IMR-90 (cell line): Measurements from ENCODE around the gene OPRL1. TPM values are rescaled to one million over a fixed set of nuclear protein-coding genes. Genes with fewer than 3 reads are reported as not detected.

Experiments used
- ATAC-seq: fragments of 200-7000 bp; cut with Tn5 transposase; 2 replicates; pipeline ENCODE4 v1.9.1; 2020; ENCODE audit warnings: low read depth, mild to moderate bottlenecking, moderate library complexity
- BruUV-seq: library from RNA; stranded (reverse); fragments of 400-500 nt; replicated peaks from 2 replicates; lab custom pipeline; 2021; lab: Mats Ljungman, UMichigan
- CTCF ChIA-PET: fragments of 300-600 bp; formaldehyde crosslinking; extraction: SDS; loops from one replicate; lab custom pipeline; 2021; ENCODE audit warnings: antibody characterized with exemption; lab: Yijun Ruan, JAX
- POLR2A ChIA-PET: fragments of 300-600 bp; sonication (Branson Sonifier 250); formaldehyde crosslinking; loops from one replicate; lab custom pipeline; 2022; ENCODE audit warnings: antibody characterized with exemption; ENCODE audit not compliant: unreplicated experiment; lab: Charles Lee
- DNase-seq: peaks from one replicate; pipeline ENCODE4 v3.0.0; 2013
- H2AFZ ChIP-seq: replicated peaks from 2 replicates; pipeline ENCODE3; 2013; ENCODE audit warnings: low read length, mild to moderate bottlenecking; ENCODE audit not compliant: poor library complexity
- H2AK5ac ChIP-seq: 2 replicates; pipeline ENCODE4 v1.6.1; 2013; ENCODE audit warnings: low read depth, low read length, inconsistent platforms
- H2AK9ac ChIP-seq: replicated peaks from 2 replicates; pipeline ENCODE3; 2013; ENCODE audit warnings: mild to moderate bottlenecking, low read depth, low read length, moderate library complexity; ENCODE audit not compliant: poor library complexity
- H2BK120ac ChIP-seq: 2 replicates; pipeline ENCODE4 v1.6.1; 2013; ENCODE audit warnings: low read depth, low read length, inconsistent platforms
- H2BK15ac ChIP-seq: 3 replicates; pipeline ENCODE4 v1.6.1; 2013; ENCODE audit warnings: low read depth, low read length, inconsistent platforms
- H2BK20ac ChIP-seq: 2 replicates; pipeline ENCODE4 v1.6.1; 2013; ENCODE audit warnings: low read depth, mild to moderate bottlenecking, inconsistent platforms, low read length, moderate library complexity
- H2BK5ac ChIP-seq: 2 replicates; pipeline ENCODE4 v1.6.1; 2013; ENCODE audit warnings: mild to moderate bottlenecking, low read depth, low read length, inconsistent platforms; ENCODE audit not compliant: poor library complexity, severe bottlenecking
- H3K14ac ChIP-seq: replicated peaks from 2 replicates; pipeline ENCODE4 v1.6.1; 2013; ENCODE audit warnings: low read depth, low read length, inconsistent platforms
- H3K18ac ChIP-seq: 2 replicates; pipeline ENCODE4 v1.6.1; 2013; ENCODE audit warnings: low read depth, low read length, control low read depth
- H3K23ac ChIP-seq: 2 replicates; pipeline ENCODE4 v1.6.1; 2013; ENCODE audit warnings: low read depth, low read length, inconsistent platforms
- H3K27ac ChIP-seq: 2 replicates; pipeline ENCODE4 v1.5.1; 2013; ENCODE audit warnings: mild to moderate bottlenecking, control low read depth, low read length; ENCODE audit not compliant: insufficient read depth
- H3K27me3 ChIP-seq: 2 replicates; pipeline ENCODE4 v1.6.1; 2013; ENCODE audit warnings: low read length; ENCODE audit not compliant: control insufficient read depth, insufficient read depth
- H3K36me3 ChIP-seq: 2 replicates; pipeline ENCODE4 v1.6.1; 2013; ENCODE audit warnings: low read length, mixed read lengths; ENCODE audit not compliant: control insufficient read depth, insufficient read depth
- H3K4ac ChIP-seq: 2 replicates; pipeline ENCODE4 v1.6.1; 2013; ENCODE audit warnings: low read depth, low read length, inconsistent platforms
- H3K4me1 ChIP-seq: 2 replicates; pipeline ENCODE4 v1.6.1; 2013; ENCODE audit warnings: low read length, mixed read lengths; ENCODE audit not compliant: control insufficient read depth, insufficient read depth
- H3K4me2 ChIP-seq: 2 replicates; pipeline ENCODE4 v1.6.1; 2013; ENCODE audit warnings: low read depth, mild to moderate bottlenecking, control low read depth, low read length, moderate library complexity
- H3K4me3 ChIP-seq: 2 replicates; pipeline ENCODE4 v1.5.1; 2013; ENCODE audit warnings: low read depth, mild to moderate bottlenecking, control low read depth, low read length, moderate library complexity; ENCODE audit not compliant: insufficient read depth
- H3K56ac ChIP-seq: 2 replicates; pipeline ENCODE4 v1.6.1; 2013; ENCODE audit warnings: low read length, inconsistent platforms; ENCODE audit not compliant: insufficient read depth; ENCODE audit errors: extremely low read depth
- H3K79me1 ChIP-seq, 2 experiments: 2 replicates each; pipeline ENCODE4 v1.6.1; 2013; ENCODE audit warnings: low read length in 2 of 2, inconsistent platforms in 1 of 2, low read depth in 1 of 2
- H3K9ac ChIP-seq: 2 replicates; pipeline ENCODE4 v1.6.1; 2013; ENCODE audit warnings: low read depth, low read length, control low read depth
- H3K9me1 ChIP-seq: 2 replicates; pipeline ENCODE4 v1.6.1; 2013; ENCODE audit warnings: low read length, inconsistent platforms; ENCODE audit not compliant: insufficient read depth
- H3K9me3 ChIP-seq: 2 replicates; pipeline ENCODE4 v1.6.1; 2013; ENCODE audit warnings: low read length; ENCODE audit not compliant: control insufficient read depth, insufficient read depth
- H4K20me1 ChIP-seq: 2 replicates; pipeline ENCODE4 v1.6.1; 2013; ENCODE audit warnings: low read length, inconsistent platforms; ENCODE audit not compliant: insufficient read depth
- H4K5ac ChIP-seq: 2 replicates; pipeline ENCODE4 v1.6.1; 2013; ENCODE audit warnings: mild to moderate bottlenecking, low read depth, low read length, control low read depth
- H4K8ac ChIP-seq, 2 experiments: 2 replicates each; pipeline ENCODE4 v1.6.1; 2013; ENCODE audit warnings: low read depth in 2 of 2, low read length in 2 of 2, control low read depth in 1 of 2, inconsistent platforms in 1 of 2
- H4K91ac ChIP-seq: 2 replicates; pipeline ENCODE4 v1.6.1; 2013; ENCODE audit warnings: low read depth, low read length, inconsistent platforms; ENCODE audit not compliant: insufficient read depth
- MAZ ChIP-seq: IDR thresholded peaks from 2 replicates; pipeline ENCODE4 v1.6.1; 2012; ENCODE audit warnings: low read depth, mild to moderate bottlenecking, low read length, improper control_type of control experiment, moderate library complexity, borderline replicate concordance
- NFE2L2 ChIP-seq: fragments of 150-350 bp; IDR thresholded peaks from 2 replicates; pipeline ENCODE4 v1.6.1; 2016; ENCODE audit warnings: low read depth, mild to moderate bottlenecking, low read length
- RAD21 ChIP-seq: IDR thresholded peaks from 2 replicates; pipeline ENCODE4 v1.6.1; 2012; ENCODE audit warnings: low read length, improper control_type of control experiment
- WGBS, 2 experiments: methylation state at CpG; one replicate each; pipeline versions ENCODE4 v1.1.5 to v1.1.7; 2013; ENCODE audit warnings: missing lambda C conversion rate in 2 of 2; ENCODE audit not compliant: insufficient read length in 1 of 2; ENCODE audit errors: extremely low coverage in 2 of 2; 5-methylcytosine and 5-hydroxymethylcytosine counted together
- dilution Hi-C: fragments of 300-500 bp; cut with HindIII; formaldehyde crosslinking; loops from one replicate; pipeline ENCODE4 v1.14.3; 2018; ENCODE audit warnings: low sequenced_read_pairs; ENCODE audit not compliant: unreplicated experiment
- in situ Hi-C: fragments of 300-500 bp; cut with MboI; formaldehyde crosslinking; loops from 3 replicates; pipeline ENCODE4 v1.14.3; 2019; ENCODE audit warnings: low sequenced_read_pairs, inconsistent platforms, mixed read lengths
- intact Hi-C: fragments of 100-400 bp; cut with micrococcal nuclease; formaldehyde crosslinking; loops from 2 replicates; pipeline ENCODE4 v1.10.0; 2022
- polyA plus RNA-seq, 3 experiments: library from polyadenylated mRNA; depleted of rRNA; stranded (reverse); fragments of >200 nt; gene quantifications; 2 replicates each; pipeline ENCODE4 v1.2.3, GENCODE V29; 2012; ENCODE audit warnings: low replicate concordance in 1 of 3
- total RNA-seq: library from RNA; depleted of rRNA; stranded (reverse); fragments of >200 nt; gene quantifications from 2 replicates; pipeline ENCODE4 v1.2.3, GENCODE V29; 2012

The OPRL1 gene
- total and polyA plus RNA-seq, 2 of the 4 experiments (the other 2 are of a cell fraction) = 0.36 to 1.2 TPM

DNA sequence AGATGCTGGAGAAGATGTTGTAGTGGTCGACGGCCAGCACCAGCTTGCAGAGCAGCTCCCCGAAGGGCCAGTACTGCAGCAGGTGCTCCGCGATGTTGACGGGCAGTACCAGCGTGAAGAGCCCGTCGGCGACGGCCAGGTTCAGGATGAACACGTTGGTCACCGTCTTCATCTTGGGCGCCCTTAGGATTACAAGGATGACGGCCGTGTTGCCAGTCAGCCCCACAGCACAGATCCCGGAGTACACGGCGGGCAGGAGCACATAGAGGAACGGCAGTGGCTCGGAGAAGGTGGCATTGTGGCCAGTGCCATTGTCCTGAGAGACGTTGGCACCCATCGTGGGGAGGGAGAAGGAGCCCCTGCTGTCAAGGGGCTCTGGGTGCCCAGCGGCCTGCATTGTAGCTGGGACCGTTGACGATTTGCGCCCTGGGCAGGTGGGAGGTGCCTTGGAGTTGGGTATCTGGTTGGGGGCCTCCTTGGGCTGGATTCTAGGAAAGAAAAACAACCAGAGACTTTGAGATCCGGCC, 26.6 kb downstream of the OPRL1 start:
- ATAC-seq (no peak), DNase-seq (no peak)
- no peak overlapping the region for H2BK120ac ChIP-seq
- H2BK5ac ChIP-seq = no peak overlapping the region
- H3K14ac ChIP-seq = no peak overlapping the region
- H2AK9ac ChIP-seq = no peak overlapping the region
- H3K23ac ChIP-seq = no peak overlapping the region
- intact Hi-C loops = no loop called here
- H3K4ac ChIP-seq = no peak overlapping the region
- CTCF ChIA-PET = no interaction called here
- H3K4me1 ChIP-seq = no peaks in the 10 kb centered on the region
- no peaks in the 10 kb centered on the region for H3K36me3 ChIP-seq
- no peak overlapping the region for H4K91ac ChIP-seq
- no peak overlapping the region for H3K4me3 ChIP-seq
- H3K79me1 ChIP-seq = no peaks in the 10 kb centered on the region
- H3K9me1 ChIP-seq = no peaks in the 10 kb centered on the region
- H2BK15ac ChIP-seq = no peak overlapping the region
- no peak overlapping the region for H3K27ac ChIP-seq
- dilution Hi-C loops = no loop called here
- H2AFZ ChIP-seq = no peak overlapping the region
- POLR2A ChIA-PET = no interaction called here
- TF ChIP-seq MAZ = no peak
- no peak for TF ChIP-seq NFE2L2
- TF ChIP-seq RAD21 = no peak
- no peak overlapping the region for H3K18ac ChIP-seq
- H2BK20ac ChIP-seq = no peak overlapping the region
- H3K56ac ChIP-seq = no peak overlapping the region
- no peaks in the 10 kb centered on the region for H4K20me1 ChIP-seq
- H2AK5ac ChIP-seq = no peak overlapping the region
- H3K27me3 ChIP-seq = peaks cover 48% of the 10 kb centered on the region
- WGBS, 2 experiments = 91% methylated on average over 23 of the region's 28 CpGs; no CpG with 5 or more reads in 1 of the 2 experiments
- H3K4me2 ChIP-seq = no peak overlapping the region
- H4K5ac ChIP-seq = no peak overlapping the region
- no peak overlapping the region for H4K8ac ChIP-seq
- BruUV-seq = no TSS peak
- no peak overlapping the region for H3K9ac ChIP-seq
- H3K9me3 ChIP-seq = no peaks in the 10 kb centered on the region
- in situ Hi-C loops = no loop called here
